ENCODE data around the gene NCEH1.
"Not testable (repeated sequence)": the region's sequence is repeated elsewhere in the genome, so short reads cannot be mapped to it uniquely, and the experiment has no call there.

The NCEH1 gene

DNA sequence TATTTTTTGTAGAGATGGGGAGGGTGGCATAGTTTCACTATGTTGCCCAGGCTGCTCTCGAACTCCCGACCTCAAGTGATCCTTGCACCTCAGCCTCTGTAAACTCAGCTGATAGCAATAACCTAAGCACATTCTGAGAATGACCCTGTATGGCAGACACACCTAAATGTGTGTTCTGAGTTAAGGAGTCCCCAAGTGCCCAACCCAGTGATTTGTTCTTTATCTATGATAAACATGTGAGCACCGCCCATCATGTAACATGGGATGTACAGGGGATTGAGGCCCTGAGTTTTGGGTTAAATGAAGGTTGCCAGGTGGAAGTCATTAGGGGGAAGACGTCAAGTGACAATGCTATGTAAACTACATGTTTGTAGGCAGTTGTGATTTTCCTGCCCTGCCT, 5.7 kb downstream of the NCEH1 start:
- no peak overlapping the region for H3K9ac ChIP-seq (ENCODE audit: low read depth, low read length)
- H3K36me3 ChIP-seq (ENCODE audit: insufficient read depth, low read length), result no peaks in the 10 kb centered on the region
- H3K27ac ChIP-seq (ENCODE audit: low read depth, low read length), result no peak overlapping the region
- no peak overlapping the region for H3K4me3 ChIP-seq (ENCODE audit: low read length)
- no peaks in the 10 kb centered on the region for H3K9me3 ChIP-seq (ENCODE audit: insufficient read depth, low read depth, low read length)
- H3K4me1 ChIP-seq (ENCODE audit: insufficient read depth, low read length), result no peaks in the 10 kb centered on the region
- 92% methylated on average over 4 of the region's 4 CpGs for WGBS
- no peaks in the 10 kb centered on the region for H3K27me3 ChIP-seq (ENCODE audit: insufficient read depth, low read length)

GRCh38 chr3:172704001-172704400, 6.9 kb downstream of the NCEH1 start:
- WGBS, result 92% methylated on average over 1 of the region's 1 CpG
- Histone ChIP-seq H3K27me3 (ENCODE audit: insufficient read depth, low read length) (no peaks in the 10 kb centered on the region), H3K36me3 (ENCODE audit: insufficient read depth, low read length) (no peaks in the 10 kb centered on the region), H3K9me3 (ENCODE audit: insufficient read depth, low read depth, low read length) (no peaks in the 10 kb centered on the region), H3K4me3 (ENCODE audit: low read length) (no peak overlapping the region), H3K9ac (ENCODE audit: low read depth, low read length) (no peak overlapping the region), H3K27ac (ENCODE audit: low read depth, low read length) (no peak overlapping the region), H3K4me1 (ENCODE audit: insufficient read depth, low read length) (no peaks in the 10 kb centered on the region)

DNA sequence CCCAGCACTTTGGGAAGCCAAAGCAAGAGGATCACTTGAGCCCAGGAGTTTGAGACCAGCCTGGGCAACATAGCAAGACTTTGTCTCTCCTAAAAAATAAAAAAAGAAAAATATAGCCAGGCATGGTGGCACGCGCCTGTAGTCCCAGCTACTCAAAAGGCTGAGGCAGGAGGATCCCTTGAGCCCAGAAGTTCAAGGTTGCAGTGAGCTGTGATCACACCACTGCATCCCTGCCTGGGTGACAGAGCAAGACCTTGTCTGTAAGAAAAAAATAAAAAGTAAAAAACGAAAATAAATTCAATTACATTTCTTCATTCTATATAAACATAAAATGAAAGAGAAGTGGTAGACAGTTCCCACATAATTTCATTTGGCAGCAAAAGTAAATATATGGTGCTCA, 8.1 kb downstream of the NCEH1 start:
- not testable (repeated sequence) for H3K27ac ChIP-seq (ENCODE audit: low read depth, low read length); H3K36me3 ChIP-seq (ENCODE audit: insufficient read depth, low read length); H3K9me3 ChIP-seq (ENCODE audit: insufficient read depth, low read depth, low read length); H3K4me3 ChIP-seq (ENCODE audit: low read length); H3K9ac ChIP-seq (ENCODE audit: low read depth, low read length); H3K27me3 ChIP-seq (ENCODE audit: insufficient read depth, low read length); H3K4me1 ChIP-seq (ENCODE audit: insufficient read depth, low read length)
- WGBS, result 97% methylated on average over 2 of the region's 3 CpGs

GRCh38 chr3:172702256-172702655, 8.6 kb downstream of the NCEH1 start:
- H3K9me3 ChIP-seq (ENCODE audit: insufficient read depth, low read depth, low read length), result no peaks in the 10 kb centered on the region
- H3K27ac ChIP-seq (ENCODE audit: low read depth, low read length), result no peak overlapping the region
- no peaks in the 10 kb centered on the region for H3K27me3 ChIP-seq (ENCODE audit: insufficient read depth, low read length)
- no peaks in the 10 kb centered on the region for H3K36me3 ChIP-seq (ENCODE audit: insufficient read depth, low read length)
- H3K4me1 ChIP-seq (ENCODE audit: insufficient read depth, low read length), result peaks cover 4% of the 10 kb centered on the region; the same call in 1 of the 2 replicates
- no peak overlapping the region for H3K9ac ChIP-seq (ENCODE audit: low read depth, low read length)
- H3K4me3 ChIP-seq (ENCODE audit: low read length), result no peak overlapping the region
- 94% methylated on average over 2 of the region's 3 CpGs for WGBS

DNA sequence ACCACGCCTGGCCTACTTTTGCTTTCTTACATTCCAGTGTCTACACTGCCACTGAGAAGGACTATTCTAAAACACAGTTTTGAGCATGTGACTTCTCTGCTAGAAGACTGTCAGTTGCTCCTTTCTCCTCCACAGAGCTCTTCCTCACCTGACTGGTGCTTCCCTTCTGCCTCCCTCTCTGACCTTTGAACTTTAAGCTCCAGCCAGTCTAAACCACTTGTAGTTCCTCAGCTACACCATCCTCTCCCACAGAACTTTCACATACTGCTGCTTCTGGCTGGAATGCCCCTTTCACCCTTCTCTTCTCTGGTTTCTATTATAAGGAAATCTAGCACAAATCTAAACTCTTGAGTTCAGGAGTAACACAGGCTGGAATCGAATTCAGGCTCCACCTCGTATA, 9.1 kb downstream of the NCEH1 start:
- H3K36me3 ChIP-seq (ENCODE audit: insufficient read depth, low read length), result no peaks in the 10 kb centered on the region
- 98% methylated on average over 3 of the region's 3 CpGs for WGBS

DNA sequence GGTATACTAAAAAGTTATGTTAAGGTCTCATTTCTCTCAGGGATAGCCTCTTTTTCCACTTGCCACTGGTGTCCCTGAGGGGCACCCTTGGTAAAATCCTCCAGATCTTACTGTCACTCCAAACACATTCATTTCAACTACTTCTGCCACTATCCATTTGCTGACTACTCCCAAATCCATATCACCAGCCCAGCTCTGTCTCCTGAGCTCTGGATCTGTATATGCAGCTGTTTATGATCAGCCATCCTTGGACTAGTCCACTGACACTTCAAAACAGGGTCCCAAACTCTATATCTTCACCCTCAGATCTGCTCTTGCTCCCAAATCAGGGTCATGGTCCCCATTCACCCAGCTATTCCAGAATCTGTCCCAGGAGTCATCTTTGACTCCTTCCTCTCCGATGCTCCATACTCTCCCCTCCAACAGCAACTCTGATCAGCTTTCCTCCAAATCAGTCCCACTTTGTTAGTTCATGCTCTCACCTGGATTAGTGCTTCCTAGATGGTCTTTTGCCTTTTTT, 9.9 kb downstream of the NCEH1 start:
- 94% methylated on average over 1 of the region's 1 CpG for WGBS
- Histone ChIP-seq H3K36me3 (ENCODE audit: insufficient read depth, low read length) (no peaks in the 10 kb centered on the region), H3K4me3 (ENCODE audit: low read length) (no peak overlapping the region), H3K27ac (ENCODE audit: low read depth, low read length) (no peak overlapping the region), H3K27me3 (ENCODE audit: insufficient read depth, low read length) (no peaks in the 10 kb centered on the region), H3K9ac (ENCODE audit: low read depth, low read length) (no peak overlapping the region), H3K4me1 (ENCODE audit: insufficient read depth, low read length) (peaks cover 4% of the 10 kb centered on the region; the same call in 1 of the 2 replicates), H3K9me3 (ENCODE audit: insufficient read depth, low read depth, low read length) (no peaks in the 10 kb centered on the region)

More for the DNA sequence above, 9.1 kb downstream of the NCEH1 start:
- Histone ChIP-seq H3K9ac (ENCODE audit: low read depth, low read length) (no peak overlapping the region), H3K9me3 (ENCODE audit: insufficient read depth, low read depth, low read length) (no peaks in the 10 kb centered on the region), H3K4me3 (ENCODE audit: low read length) (no peak overlapping the region), H3K4me1 (ENCODE audit: insufficient read depth, low read length) (peaks cover 4% of the 10 kb centered on the region; the same call in 1 of the 2 replicates), H3K27ac (ENCODE audit: low read depth, low read length) (no peak overlapping the region), H3K27me3 (ENCODE audit: insufficient read depth, low read length) (no peaks in the 10 kb centered on the region)

- Histone ChIP-seq H3K4me3 (ENCODE audit: low read length) (no peak overlapping the region), H3K9me3 (ENCODE audit: insufficient read depth, low read depth, low read length) (no peaks in the 10 kb centered on the region), H3K36me3 (ENCODE audit: insufficient read depth, low read length) (no peaks in the 10 kb centered on the region), H3K27ac (ENCODE audit: low read depth, low read length) (no peak overlapping the region), H3K27me3 (ENCODE audit: insufficient read depth, low read length) (no peaks in the 10 kb centered on the region), H3K4me1 (ENCODE audit: insufficient read depth, low read length) (peaks cover 4% of the 10 kb centered on the region; the same call in 1 of the 2 replicates), H3K9ac (ENCODE audit: low read depth, low read length) (no peak overlapping the region)
- WGBS, result 100% methylated on average over 1 of the region's 1 CpG
These were observed 10.6 kb downstream of the NCEH1 start for GRCh38 chr3:172700256-172700655.

GRCh38 chr3:172699031-172699430, 11.8 kb downstream of the NCEH1 start:
- no peaks in the 10 kb centered on the region for H3K36me3 ChIP-seq (ENCODE audit: insufficient read depth, low read length)
- no peak overlapping the region for H3K4me3 ChIP-seq (ENCODE audit: low read length)
- WGBS, result 93% methylated on average over 7 of the region's 7 CpGs
- no peak overlapping the region for H3K27ac ChIP-seq (ENCODE audit: low read depth, low read length)
- H3K4me1 ChIP-seq (ENCODE audit: insufficient read depth, low read length), result peaks cover 4% of the 10 kb centered on the region; the same call in 1 of the 2 replicates
- H3K27me3 ChIP-seq (ENCODE audit: insufficient read depth, low read length), result no peaks in the 10 kb centered on the region
- H3K9ac ChIP-seq (ENCODE audit: low read depth, low read length), result no peak overlapping the region
- no peaks in the 10 kb centered on the region for H3K9me3 ChIP-seq (ENCODE audit: insufficient read depth, low read depth, low read length)

GRCh38 chr3:172698631-172699030, 12.2 kb downstream of the NCEH1 start:
- Histone ChIP-seq H3K4me1 (ENCODE audit: insufficient read depth, low read length) (peaks cover 4% of the 10 kb centered on the region; the same call in 1 of the 2 replicates), H3K27me3 (ENCODE audit: insufficient read depth, low read length) (no peaks in the 10 kb centered on the region), H3K4me3 (ENCODE audit: low read length) (no peak overlapping the region), H3K36me3 (ENCODE audit: insufficient read depth, low read length) (no peaks in the 10 kb centered on the region), H3K27ac (ENCODE audit: low read depth, low read length) (no peak overlapping the region), H3K9me3 (ENCODE audit: insufficient read depth, low read depth, low read length) (no peaks in the 10 kb centered on the region), H3K9ac (ENCODE audit: low read depth, low read length) (no peak overlapping the region)
- 96% methylated on average over 5 of the region's 6 CpGs for WGBS

GRCh38 chr3:172697558-172697957, 13.3 kb downstream of the NCEH1 start:
- Histone ChIP-seq H3K4me1 (ENCODE audit: insufficient read depth, low read length) (peaks cover 10% of the 10 kb centered on the region; the same call in 1 of the 2 replicates), H3K4me3 (ENCODE audit: low read length) (no peak overlapping the region), H3K27ac (ENCODE audit: low read depth, low read length) (no peak overlapping the region), H3K27me3 (ENCODE audit: insufficient read depth, low read length) (no peaks in the 10 kb centered on the region), H3K36me3 (ENCODE audit: insufficient read depth, low read length) (no peaks in the 10 kb centered on the region), H3K9ac (ENCODE audit: low read depth, low read length) (no peak overlapping the region), H3K9me3 (ENCODE audit: insufficient read depth, low read depth, low read length) (no peaks in the 10 kb centered on the region)
- WGBS, result 75% methylated on average over 1 of the region's 1 CpG

- Histone ChIP-seq H3K9me3 (ENCODE audit: insufficient read depth, low read depth, low read length) (no peaks in the 10 kb centered on the region), H3K4me1 (ENCODE audit: insufficient read depth, low read length) (peaks cover 10% of the 10 kb centered on the region; the same call in 1 of the 2 replicates), H3K27ac (ENCODE audit: low read depth, low read length) (no peak overlapping the region), H3K4me3 (ENCODE audit: low read length) (no peak overlapping the region), H3K36me3 (ENCODE audit: insufficient read depth, low read length) (no peaks in the 10 kb centered on the region), H3K9ac (ENCODE audit: low read depth, low read length) (no peak overlapping the region), H3K27me3 (ENCODE audit: insufficient read depth, low read length) (no peaks in the 10 kb centered on the region)
- WGBS, result 94% methylated on average over 4 of the region's 5 CpGs
These were observed 14.5 kb downstream of the NCEH1 start for GRCh38 chr3:172696357-172696756.

Data from HUES64 (cell line).